HUES6 (cell line): ENCODE results near the gene SKIC8.
A peak's percentile ranks its signal among the peaks of the same experiment; 100 is the strongest.

ENCODE experiments used
- H3K27ac ChIP-seq: 2 replicates; pipeline ENCODE4 v1.7.0; 2013; ENCODE audit warnings: low read depth, mild to moderate bottlenecking, low read length, inconsistent platforms
- H3K27me3 ChIP-seq: 2 replicates; pipeline ENCODE4 v1.6.1; 2013; ENCODE audit warnings: low read length; ENCODE audit not compliant: control insufficient read depth, insufficient read depth
- H3K36me3 ChIP-seq: 2 replicates; pipeline ENCODE4 v1.6.1; 2013; ENCODE audit warnings: low read length; ENCODE audit not compliant: control insufficient read depth, insufficient read depth
- H3K4me1 ChIP-seq: 2 replicates; pipeline ENCODE4 v1.6.1; 2013; ENCODE audit warnings: low read length; ENCODE audit not compliant: control insufficient read depth, insufficient read depth
- H3K4me3 ChIP-seq: 2 replicates; pipeline ENCODE4 v1.5.1; 2013; ENCODE audit warnings: low read depth, low read length
- H3K9ac ChIP-seq: one replicate; pipeline ENCODE4 v1.6.1; 2013; ENCODE audit warnings: mild to moderate bottlenecking, low read length
- H3K9me3 ChIP-seq: 2 replicates; pipeline ENCODE4 v1.6.1; 2013; ENCODE audit warnings: low read depth, low read length; ENCODE audit not compliant: control insufficient read depth, insufficient read depth

The SKIC8 gene

DNA sequence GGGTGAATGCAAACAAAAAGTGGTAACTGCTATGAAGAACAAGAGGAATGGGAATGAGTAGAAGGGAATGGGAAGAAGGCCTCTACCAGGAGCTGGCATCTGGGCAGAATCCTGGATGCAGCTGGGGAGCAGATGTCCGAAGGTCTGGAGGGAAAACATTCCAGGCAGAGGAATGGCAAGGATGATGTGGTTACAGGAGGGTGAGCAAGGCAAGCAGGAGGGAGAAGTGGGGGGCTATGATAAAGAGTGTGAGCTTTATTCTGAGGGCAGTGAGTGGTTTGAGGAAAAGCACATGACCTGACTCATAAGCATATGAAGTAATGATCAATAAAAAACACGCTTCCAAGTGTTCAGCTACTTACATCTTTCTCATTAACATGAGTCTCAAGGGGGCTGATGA, 17.1 kb downstream of the SKIC8 start:
- Histone ChIP-seq H3K27me3 (no peaks in the 10 kb centered on the region), H3K27ac (no peak overlapping the region), H3K4me3 (no peak overlapping the region), H3K36me3 (peaks cover 53% of the 10 kb centered on the region), H3K9me3 (no peaks in the 10 kb centered on the region), H3K4me1 (no peaks in the 10 kb centered on the region), H3K9ac (no peak overlapping the region)

DNA sequence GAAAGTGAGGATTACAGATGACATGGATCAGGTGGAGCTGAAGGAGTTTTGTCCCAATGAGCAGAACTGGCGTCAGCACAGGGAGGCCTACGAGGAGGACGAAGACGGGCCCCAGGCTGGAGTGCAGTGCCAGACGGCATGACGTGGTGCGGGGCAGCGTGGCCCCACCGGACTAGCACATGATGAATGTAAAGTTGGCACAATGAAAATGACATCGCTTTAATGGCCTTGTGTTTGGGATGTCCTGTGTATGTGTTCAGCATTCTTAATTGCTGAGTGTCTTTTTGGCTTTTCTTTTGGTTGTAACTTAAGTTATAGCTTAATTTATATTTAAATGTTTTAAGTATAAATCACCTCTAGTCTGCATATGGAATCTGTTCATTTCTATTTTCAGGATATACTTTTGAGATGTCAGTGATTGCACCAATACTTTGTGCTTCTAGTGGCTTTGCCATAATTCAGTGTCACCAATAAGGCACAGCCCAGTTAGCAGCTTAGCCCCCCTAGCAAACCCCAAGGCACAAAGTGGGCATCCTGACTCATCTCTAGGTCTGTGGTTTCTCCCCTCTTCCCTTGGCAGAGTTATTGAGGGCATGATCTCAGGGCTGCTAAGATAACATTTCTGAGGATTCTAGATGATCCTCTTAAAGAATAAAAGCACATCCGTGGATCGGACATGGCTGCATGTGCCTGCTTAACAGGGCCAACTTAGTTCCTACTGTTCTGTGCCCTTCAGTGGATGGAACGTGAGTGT, 18.9 kb downstream of the SKIC8 start:
- H3K27ac ChIP-seq: no peak overlapping the region
- H3K9me3 ChIP-seq: no peaks in the 10 kb centered on the region
- no peak overlapping the region for H3K4me3 ChIP-seq
- no peaks in the 10 kb centered on the region for H3K27me3 ChIP-seq
- H3K36me3 ChIP-seq: peaks cover 45% of the 10 kb centered on the region
- no peak overlapping the region for H3K9ac ChIP-seq
- peaks cover 3% of the 10 kb centered on the region; the same call in 1 of the 2 replicates for H3K4me1 ChIP-seq

DNA sequence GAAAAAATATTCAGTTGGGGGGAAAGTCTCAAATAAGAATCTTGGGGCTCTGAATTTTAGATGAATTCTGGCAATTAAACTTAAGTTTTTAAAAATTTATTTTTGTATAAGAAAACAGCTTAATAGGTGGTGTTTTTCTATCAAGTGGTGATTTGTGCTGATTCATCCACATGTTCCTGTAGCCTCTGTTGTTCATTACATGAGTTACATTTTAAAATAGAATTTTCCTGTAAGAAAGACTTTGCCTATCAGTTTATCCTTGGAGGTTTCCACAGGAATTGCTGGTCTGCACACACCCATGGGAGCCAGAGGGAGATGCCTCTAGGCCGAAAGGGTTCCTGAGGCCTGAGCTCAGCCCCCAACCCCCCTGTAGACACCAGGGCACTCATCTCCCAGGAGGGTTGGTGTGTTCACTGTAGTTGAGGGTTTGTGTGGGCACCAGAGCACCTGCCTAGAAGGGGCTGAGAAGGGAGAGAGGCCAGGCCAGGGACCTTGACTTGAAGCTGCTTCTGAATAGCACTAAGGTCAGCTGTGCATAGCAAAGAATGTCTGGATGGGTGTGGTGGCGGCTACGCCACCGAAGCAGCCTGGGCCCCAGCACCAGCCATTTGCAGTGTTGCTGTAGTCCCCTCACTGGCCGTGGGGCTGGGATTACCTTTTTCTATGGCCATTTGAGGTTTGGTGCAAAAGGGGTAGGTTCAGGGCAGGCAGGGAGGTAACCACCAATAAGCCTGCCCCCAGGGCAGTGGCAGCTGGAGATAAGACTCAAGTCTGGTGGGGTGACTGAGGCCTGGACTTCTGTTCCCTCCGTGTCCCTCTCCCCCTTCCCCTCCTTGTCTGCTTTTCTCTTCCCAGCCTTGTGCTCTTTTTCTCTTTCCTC, 23.1 kb downstream of the SKIC8 start:
- Histone ChIP-seq H3K27ac (no peak overlapping the region), H3K9ac (no peak overlapping the region), H3K4me1 (peaks cover 3% of the 10 kb centered on the region; the same call in 1 of the 2 replicates), H3K9me3 (no peaks in the 10 kb centered on the region), H3K4me3 (no peak overlapping the region), H3K27me3 (no peaks in the 10 kb centered on the region), H3K36me3 (peaks cover 11% of the 10 kb centered on the region; the same call in 1 of the 2 replicates)

DNA sequence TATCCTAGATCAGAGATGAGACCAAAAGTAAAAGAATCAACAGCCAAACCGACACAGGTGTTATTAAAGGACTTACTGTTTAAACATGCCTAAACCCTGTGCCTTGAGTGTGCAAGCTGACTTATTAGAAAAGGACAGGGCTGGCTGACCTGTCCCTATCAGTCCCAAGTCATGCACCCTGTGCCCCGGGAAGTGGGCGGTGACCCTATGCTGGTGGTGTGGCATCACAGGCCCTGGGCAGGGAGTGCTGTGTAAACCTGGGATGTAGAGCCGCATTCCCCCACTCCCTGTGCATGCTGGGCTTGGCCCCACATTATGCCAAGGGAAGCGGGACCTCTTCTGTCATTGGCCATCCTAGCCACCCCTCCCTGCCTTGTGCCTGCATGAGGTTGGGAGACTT, 24.4 kb downstream of the SKIC8 start:
- Histone ChIP-seq H3K4me3 (no peak overlapping the region), H3K27me3 (no peaks in the 10 kb centered on the region), H3K9ac (no peak overlapping the region), H3K27ac (no peak overlapping the region), H3K4me1 (peaks cover 3% of the 10 kb centered on the region; the same call in 1 of the 2 replicates), H3K9me3 (no peaks in the 10 kb centered on the region), H3K36me3 (no peaks in the 10 kb centered on the region; the same call in 1 of the 2 replicates)

DNA sequence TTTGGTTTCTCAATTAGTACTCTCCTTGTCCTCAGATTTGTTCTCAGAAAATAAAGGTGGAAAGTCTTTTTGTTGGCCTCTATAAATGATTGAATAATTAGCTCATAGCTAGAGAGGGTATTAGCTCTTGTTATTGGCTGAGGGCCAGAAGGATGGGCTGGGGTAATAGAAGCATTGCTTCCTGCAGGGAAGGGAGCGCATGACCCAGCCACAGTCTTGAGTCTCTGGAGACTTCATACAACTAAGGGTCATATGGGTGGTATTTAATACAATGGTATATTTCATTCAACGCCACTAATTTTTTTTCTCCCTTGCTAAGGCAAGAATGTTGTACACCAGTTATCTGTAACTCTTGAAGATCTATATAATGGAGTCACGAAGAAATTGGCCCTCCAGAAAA, 26.6 kb downstream of the SKIC8 start:
- Histone ChIP-seq H3K4me3 (no peak overlapping the region), H3K27me3 (no peaks in the 10 kb centered on the region), H3K9ac (no peak overlapping the region), H3K27ac (no peak overlapping the region), H3K4me1 (peaks cover 3% of the 10 kb centered on the region; the same call in 1 of the 2 replicates), H3K9me3 (no peaks in the 10 kb centered on the region), H3K36me3 (no peaks in the 10 kb centered on the region)

DNA sequence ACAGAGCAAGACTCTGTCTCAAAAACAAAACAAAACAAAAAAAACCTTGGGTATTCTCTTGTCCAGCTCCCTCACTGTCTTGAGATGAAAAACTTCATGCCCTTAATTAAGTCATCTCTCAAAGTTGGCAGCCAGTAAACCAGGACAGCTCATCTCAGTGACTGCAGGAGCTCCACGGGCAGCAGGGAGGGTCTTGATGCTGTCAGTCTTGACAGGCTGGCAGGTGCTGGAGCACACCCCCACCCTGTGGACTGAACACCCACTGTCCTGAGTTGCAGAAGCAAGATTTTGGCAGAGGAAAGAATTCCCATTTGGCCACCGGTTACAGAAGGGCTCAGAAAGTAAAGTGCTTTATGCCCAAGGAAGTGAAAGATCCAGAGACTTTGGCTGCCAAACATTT, 27.1 kb downstream of the SKIC8 start:
- H3K27ac ChIP-seq: no peak overlapping the region
- H3K4me1 ChIP-seq: peaks cover 3% of the 10 kb centered on the region; the same call in 1 of the 2 replicates
- no peaks in the 10 kb centered on the region for H3K36me3 ChIP-seq
- H3K9ac ChIP-seq: no peak overlapping the region
- no peaks in the 10 kb centered on the region for H3K27me3 ChIP-seq
- no peaks in the 10 kb centered on the region for H3K9me3 ChIP-seq
- H3K4me3 ChIP-seq: no peak overlapping the region

DNA sequence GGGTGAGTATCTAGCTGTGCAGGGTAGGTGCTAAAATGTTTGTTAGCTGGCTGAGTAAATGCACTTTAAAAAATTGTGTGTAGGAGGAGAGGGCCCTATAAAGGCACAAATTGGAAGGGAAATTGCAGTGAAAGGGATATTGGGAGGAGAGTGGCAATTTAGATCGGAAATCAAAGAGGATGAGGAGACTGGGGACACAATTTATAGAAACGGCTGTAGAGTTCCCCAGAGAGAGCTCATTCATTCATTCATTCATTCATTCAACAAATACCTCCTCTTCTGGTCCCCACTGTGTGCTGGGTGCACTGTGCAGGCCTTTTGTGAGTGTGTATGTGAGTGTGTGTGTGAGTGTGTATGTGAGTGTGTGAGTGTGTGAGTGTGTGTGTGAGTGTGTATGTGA, 32.6 kb downstream of the SKIC8 start:
- H3K4me3 ChIP-seq: no peak overlapping the region
- H3K4me1 ChIP-seq: no peaks in the 10 kb centered on the region
- H3K27ac ChIP-seq: no peak overlapping the region
- H3K27me3 ChIP-seq: peaks cover 9% of the 10 kb centered on the region; the same call in 1 of the 2 replicates
- H3K36me3 ChIP-seq: no peaks in the 10 kb centered on the region
- H3K9ac ChIP-seq: no peak overlapping the region
- no peaks in the 10 kb centered on the region for H3K9me3 ChIP-seq

DNA sequence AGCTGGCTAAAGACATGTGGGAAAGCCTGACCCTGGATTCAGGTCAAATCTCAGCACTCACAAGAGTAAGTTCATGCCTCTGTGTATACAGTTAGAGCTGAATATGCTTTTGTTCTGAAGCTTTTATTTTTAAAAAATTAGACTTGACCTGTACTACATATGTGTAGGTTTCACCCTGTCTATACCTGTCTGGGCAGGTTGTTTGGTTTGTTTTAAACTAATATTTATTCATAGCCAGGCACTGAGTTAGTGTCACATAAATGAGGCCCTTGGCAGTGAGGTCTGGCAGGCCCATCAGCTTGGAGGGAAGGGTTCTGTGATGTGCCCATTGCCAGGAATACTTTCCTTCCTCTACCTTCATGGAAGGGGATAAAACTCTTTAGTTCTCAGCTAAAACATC, 33.2 kb downstream of the SKIC8 start:
- no peaks in the 10 kb centered on the region for H3K36me3 ChIP-seq
- H3K4me1 ChIP-seq: no peaks in the 10 kb centered on the region
- H3K9ac ChIP-seq: no peak overlapping the region
- H3K27ac ChIP-seq: no peak overlapping the region
- peaks cover 9% of the 10 kb centered on the region; the same call in 1 of the 2 replicates for H3K27me3 ChIP-seq
- no peaks in the 10 kb centered on the region for H3K9me3 ChIP-seq
- H3K4me3 ChIP-seq: no peak overlapping the region

DNA sequence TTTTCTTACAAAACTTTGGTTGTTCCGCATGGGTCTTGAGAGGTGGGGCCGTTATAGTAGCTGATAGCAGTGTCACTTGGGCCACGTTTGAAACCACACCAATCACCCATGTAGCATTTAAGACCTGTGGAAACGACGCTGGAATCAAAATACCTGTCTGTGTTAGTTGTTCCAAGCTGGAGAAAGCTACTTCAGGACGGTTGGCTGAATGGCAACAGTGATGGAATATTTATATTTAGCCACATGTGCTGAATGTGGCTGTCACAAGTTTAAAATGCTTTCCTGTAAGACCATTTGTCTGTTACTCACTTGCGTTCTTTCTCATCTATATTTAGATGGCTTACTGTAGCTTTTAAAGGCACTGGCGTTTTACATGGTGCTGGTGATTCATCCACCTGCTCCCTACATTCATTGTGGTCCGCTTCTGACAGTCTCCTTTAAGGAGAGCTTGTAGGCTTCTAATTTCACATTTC, 33.6 kb downstream of the SKIC8 start:
- Histone ChIP-seq H3K27ac (no peak overlapping the region), H3K27me3 (peaks cover 9% of the 10 kb centered on the region; the same call in 1 of the 2 replicates), H3K4me3 (no peak overlapping the region), H3K9ac (no peak overlapping the region), H3K9me3 (no peaks in the 10 kb centered on the region), H3K4me1 (no peaks in the 10 kb centered on the region), H3K36me3 (no peaks in the 10 kb centered on the region)

DNA sequence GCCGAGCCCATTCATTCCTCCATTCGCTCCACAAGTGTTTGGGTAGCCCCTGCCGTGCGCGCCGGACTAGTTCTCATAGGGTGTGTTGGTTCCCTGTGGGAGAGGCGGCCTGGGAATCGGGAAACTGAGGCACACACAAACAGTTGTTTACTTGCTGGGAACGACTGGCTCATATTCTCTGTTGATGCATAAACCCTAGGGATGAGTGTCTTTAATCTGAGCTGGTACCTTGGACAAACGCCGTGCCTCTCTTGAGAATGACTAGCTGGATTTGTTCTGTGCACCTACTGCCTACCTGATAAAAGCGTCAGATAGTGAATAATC, 34.3 kb downstream of the SKIC8 start:
- Histone ChIP-seq H3K27ac (no peak overlapping the region), H3K9me3 (no peaks in the 10 kb centered on the region), H3K36me3 (no peaks in the 10 kb centered on the region), H3K4me1 (no peaks in the 10 kb centered on the region), H3K4me3 (peak overlapping the region; percentile 49; the same call in 1 of the 2 replicates), H3K27me3 (peaks cover 9% of the 10 kb centered on the region; the same call in 1 of the 2 replicates), H3K9ac (no peak overlapping the region)
